AG09319 (cell line): ENCODE results near the gene PRRT1.

Experiments used
- DNase-seq: peaks from one replicate; pipeline ENCODE4 v3.0.0-alpha.2; 2010; ENCODE audit warnings: low read depth; ENCODE audit errors: extremely low read depth
- TF ChIP-seq, protein P1 (sequence below): IDR thresholded peaks from 2 replicates; pipeline ENCODE4 v1.5.1; 2011; ENCODE audit warnings: low read depth, mild to moderate bottlenecking, inconsistent platforms, low read length, moderate library complexity

Gene PRRT1

GRCh38 chr6:32184084-32184640 is 32.4 kb upstream of the PRRT1 start, which contains the start of gene AGER:
TSS of gene AGER (minus strand) at chr6:32184253. CDS start at chr6:32184222, 31 bp downstream.
- TF ChIP-seq, protein P1, sequence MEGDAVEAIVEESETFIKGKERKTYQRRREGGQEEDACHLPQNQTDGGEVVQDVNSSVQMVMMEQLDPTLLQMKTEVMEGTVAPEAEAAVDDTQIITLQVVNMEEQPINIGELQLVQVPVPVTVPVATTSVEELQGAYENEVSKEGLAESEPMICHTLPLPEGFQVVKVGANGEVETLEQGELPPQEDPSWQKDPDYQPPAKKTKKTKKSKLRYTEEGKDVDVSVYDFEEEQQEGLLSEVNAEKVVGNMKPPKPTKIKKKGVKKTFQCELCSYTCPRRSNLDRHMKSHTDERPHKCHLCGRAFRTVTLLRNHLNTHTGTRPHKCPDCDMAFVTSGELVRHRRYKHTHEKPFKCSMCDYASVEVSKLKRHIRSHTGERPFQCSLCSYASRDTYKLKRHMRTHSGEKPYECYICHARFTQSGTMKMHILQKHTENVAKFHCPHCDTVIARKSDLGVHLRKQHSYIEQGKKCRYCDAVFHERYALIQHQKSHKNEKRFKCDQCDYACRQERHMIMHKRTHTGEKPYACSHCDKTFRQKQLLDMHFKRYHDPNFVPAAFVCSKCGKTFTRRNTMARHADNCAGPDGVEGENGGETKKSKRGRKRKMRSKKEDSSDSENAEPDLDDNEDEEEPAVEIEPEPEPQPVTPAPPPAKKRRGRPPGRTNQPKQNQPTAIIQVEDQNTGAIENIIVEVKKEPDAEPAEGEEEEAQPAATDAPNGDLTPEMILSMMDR: no peak
- no peak for DNase-seq

DNA sequence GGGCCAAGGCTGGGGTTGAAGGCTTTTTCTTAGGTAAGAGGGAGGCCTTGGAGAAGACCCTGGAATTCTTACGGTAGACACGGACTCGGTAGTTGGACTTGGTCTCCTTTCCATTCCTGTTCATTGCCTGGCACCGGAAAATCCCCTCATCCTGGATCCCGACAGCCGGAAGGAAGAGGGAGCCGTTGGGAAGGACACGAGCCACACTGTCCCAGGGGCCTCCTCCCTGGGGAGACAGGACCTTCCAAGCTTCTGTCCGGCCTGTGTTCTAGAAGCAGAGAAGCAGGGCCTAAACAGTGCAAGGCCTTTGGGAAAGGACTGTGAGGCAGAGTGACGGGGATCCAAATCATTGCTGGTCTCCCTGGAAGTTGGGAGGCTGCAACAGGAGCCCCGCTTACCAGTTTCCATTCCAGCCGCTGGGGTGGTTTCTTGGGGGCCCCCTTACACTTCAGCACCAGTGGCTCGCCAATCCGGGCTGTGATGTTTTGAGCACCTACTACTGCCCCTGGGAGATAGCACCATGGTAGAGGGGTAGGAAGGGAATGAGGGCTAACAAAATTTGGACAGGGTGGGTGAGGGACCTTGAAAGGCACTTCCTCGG is 31.8 kb upstream of the PRRT1 start:
- TF ChIP-seq, protein P1: no peak

GRCh38 chr6:32183030-32183429 is 31.3 kb upstream of the PRRT1 start:
- TF ChIP-seq, protein P1: no peak
- no peak for DNase-seq

More for the DNA sequence above, 31.8 kb upstream of the PRRT1 start:
- no peak for DNase-seq

- no peak for DNase-seq
- TF ChIP-seq, protein P1: no peak
Measured at GRCh38 chr6:32182555-32182981, 30.8 kb upstream of the PRRT1 start.

DNA sequence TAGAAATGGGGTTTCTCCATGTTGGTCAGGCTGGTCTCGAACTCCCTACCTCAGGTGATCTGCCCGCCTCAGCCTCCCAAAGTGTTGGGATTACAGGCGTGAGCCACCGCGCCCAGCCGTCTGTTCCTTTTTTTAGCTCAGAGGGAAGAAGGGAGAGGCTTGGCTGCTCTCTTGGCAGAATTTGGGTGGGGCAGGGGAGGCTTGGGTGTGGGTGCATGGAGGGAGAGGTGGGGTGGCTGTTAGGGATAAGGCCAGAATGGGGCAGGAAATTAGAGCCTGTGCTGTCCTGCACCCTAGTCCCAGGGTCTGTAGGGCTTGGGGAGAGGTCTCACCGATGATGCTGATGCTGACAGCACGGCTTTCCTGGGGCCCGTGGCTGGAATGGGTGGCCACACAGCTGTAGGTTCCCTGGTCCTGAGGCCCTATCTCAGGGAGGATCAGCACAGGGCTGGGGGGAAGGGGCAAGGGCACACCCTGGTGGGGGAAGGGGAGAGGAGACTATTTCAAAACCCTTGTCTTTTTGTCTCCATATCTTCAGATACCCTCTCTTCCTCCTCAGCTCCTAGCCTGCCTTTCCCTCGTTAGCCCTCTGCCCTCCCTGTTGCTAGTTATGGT is 30.3 kb upstream of the PRRT1 start:
- DNase-seq: no peak
- TF ChIP-seq, protein P1: no peak

DNA sequence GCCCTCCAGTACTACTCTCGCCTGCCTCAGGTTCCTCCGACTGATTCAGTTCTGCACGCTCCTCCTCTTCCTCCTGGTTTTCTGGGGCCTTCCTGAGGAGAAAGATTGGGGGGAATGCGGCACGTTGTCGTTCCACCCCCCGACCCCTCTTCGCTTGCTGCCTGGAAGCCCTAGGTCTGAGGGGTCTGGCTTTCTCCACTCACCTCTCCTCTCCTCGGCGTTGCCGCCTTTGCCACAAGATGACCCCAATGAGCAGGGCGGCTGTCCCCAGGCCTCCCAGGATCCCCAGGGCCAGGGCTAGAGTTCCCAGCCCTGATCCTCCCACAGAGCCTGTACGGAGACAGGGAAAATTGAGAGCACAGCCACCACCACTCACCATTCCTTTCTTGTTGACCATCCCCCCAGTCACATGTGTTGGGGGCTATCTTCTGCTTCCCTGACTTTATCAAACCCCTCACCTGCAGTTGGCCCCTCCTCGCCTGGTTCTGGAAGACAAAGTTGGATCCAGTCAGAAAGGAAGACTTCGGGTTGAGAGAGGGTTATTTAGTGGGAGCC is 29.5 kb upstream of the PRRT1 start:
- no peak for DNase-seq
- TF ChIP-seq, protein P1: no peak
